GM18520 (cell line): ENCODE data around the gene ARHGAP25.

ENCODE experiments used
- ATAC-seq: cut with Tn5 transposase; IDR thresholded peaks from one replicate; pipeline ENCODE4 v1.9.1; 2021; ENCODE audit not compliant: unreplicated experiment

The ARHGAP25 gene

GRCh38 chr2:68828887-68829708 lies 94.5 kb downstream of the ARHGAP25 start:
- no peak for ATAC-seq

- ATAC-seq = no peak
Measured at GRCh38 chr2:68829749-68830148, 95.1 kb downstream of the ARHGAP25 start.

GRCh38 chr2:68831686-68832232 lies 97.1 kb downstream of the ARHGAP25 start:
- no peak for ATAC-seq

GRCh38 chr2:68832233-68832869 lies 97.7 kb downstream of the ARHGAP25 start:
- peak; percentile 61 for ATAC-seq

- ATAC-seq = no peak
Measured at GRCh38 chr2:68833162-68833561, 98.6 kb downstream of the ARHGAP25 start.

- ATAC-seq = no peak
Measured at GRCh38 chr2:68834737-68835376, 100.2 kb downstream of the ARHGAP25 start.

GRCh38 chr2:68835621-68836020 lies 101.0 kb downstream of the ARHGAP25 start:
- ATAC-seq = no peak

- ATAC-seq = no peak
Measured at GRCh38 chr2:68837164-68837860, 102.7 kb downstream of the ARHGAP25 start.

GRCh38 chr2:68837861-68838341 lies 103.3 kb downstream of the ARHGAP25 start:
- peak; percentile 63 for ATAC-seq

- no peak for ATAC-seq
Measured at GRCh38 chr2:68838641-68839040, 104.0 kb downstream of the ARHGAP25 start.

GRCh38 chr2:68839260-68839833 lies 104.7 kb downstream of the ARHGAP25 start:
- ATAC-seq = no peak

- no peak for ATAC-seq
Measured at GRCh38 chr2:68845043-68845442, 110.4 kb downstream of the ARHGAP25 start.

- ATAC-seq = no peak
Measured at GRCh38 chr2:68846091-68846490, 111.5 kb downstream of the ARHGAP25 start.

- ATAC-seq = no peak
Measured at GRCh38 chr2:68847751-68848150, 113.1 kb downstream of the ARHGAP25 start.

GRCh38 chr2:68849579-68850030 lies 115.0 kb downstream of the ARHGAP25 start:
- ATAC-seq = no peak

GRCh38 chr2:68850524-68850923 lies 115.9 kb downstream of the ARHGAP25 start:
- no peak for ATAC-seq

- no peak for ATAC-seq
Measured at GRCh38 chr2:68853035-68853434, 118.4 kb downstream of the ARHGAP25 start.

GRCh38 chr2:68853915-68854314 lies 119.3 kb downstream of the ARHGAP25 start:
- ATAC-seq = no peak

- ATAC-seq = no peak
Measured at GRCh38 chr2:68854476-68854875, 119.9 kb downstream of the ARHGAP25 start.

- no peak for ATAC-seq
Measured at GRCh38 chr2:68855550-68855949, 120.9 kb downstream of the ARHGAP25 start.
